Renal cortex interstitium (tissue), 11 donors: Measurements from ENCODE around the gene SETD6. TPM values are rescaled to one million over a fixed set of nuclear protein-coding genes. Genes with fewer than 3 reads are reported as not detected.
A peak's percentile ranks its signal among the peaks of the same experiment; 100 is the strongest.
"Not testable (repeated sequence)": the region's sequence is repeated elsewhere in the genome, so short reads cannot be mapped to it uniquely, and the experiment has no call there.

ENCODE experiments used
- DNase-seq, 11 donors: peaks; one replicate each; pipeline ENCODE4 v3.0.0-alpha.2; 2013; ENCODE audit warnings: low read depth in 9 of 11, low spot score in 4 of 11; ENCODE audit errors: extremely low read depth in 1 of 11
- polyA plus RNA-seq, 3 donors: library from polyadenylated mRNA; unstranded; fragments of 120-200 nt; gene quantifications; one replicate each; pipeline ENCODE4 v1.2.1, GENCODE V29; 2013; ENCODE audit not compliant: insufficient read length in 3 of 3

The SETD6 gene
- polyA plus RNA-seq, 3 donors: 29.4 to 42.8 (median 31.4) TPM

- no peak for DNase-seq
Observed at GRCh38 chr16:58490065-58490464, 25.3 kb upstream of the SETD6 start.

- not testable (repeated sequence) for DNase-seq
Observed at GRCh38 chr16:58490539-58490938, 24.8 kb upstream of the SETD6 start.

GRCh38 chr16:58492066-58492465, 23.3 kb upstream of the SETD6 start:
- DNase-seq: no peak

GRCh38 chr16:58492735-58493134, 22.6 kb upstream of the SETD6 start:
- no peak for DNase-seq

DNA sequence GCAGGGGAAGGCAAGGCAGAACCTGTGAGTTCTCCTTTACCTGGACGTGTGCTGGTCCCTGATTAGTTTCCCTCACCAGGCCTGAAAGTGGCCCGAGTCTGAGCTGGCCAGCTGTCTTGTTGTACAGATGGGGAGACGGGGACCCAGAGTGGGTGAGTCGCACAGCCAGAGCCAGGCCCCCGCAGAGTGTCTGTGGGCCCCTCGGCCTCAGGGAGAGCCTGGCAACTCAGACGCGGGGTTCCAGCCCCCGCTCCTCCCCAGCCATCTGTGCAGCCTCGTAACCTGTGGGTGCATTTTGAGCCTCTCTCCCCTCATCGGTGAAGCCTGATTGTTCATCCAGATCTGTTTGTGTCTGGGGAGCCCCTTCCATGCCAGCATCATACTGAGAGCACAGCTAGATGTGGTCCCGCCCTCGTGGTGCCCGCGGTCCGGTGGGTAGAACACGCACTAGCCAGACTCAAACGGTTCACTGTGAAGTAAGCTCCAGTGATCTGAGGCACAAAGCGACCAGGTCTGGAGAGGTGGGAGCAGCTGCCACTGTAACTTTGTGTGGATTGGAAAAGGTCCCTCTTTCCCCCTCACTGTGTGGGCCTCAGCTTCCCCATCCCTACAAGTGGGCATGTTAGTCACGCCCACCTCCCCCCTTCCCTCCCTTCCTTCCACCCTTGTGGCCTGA, 21.4 kb upstream of the SETD6 start:
- no peak for DNase-seq

DNA sequence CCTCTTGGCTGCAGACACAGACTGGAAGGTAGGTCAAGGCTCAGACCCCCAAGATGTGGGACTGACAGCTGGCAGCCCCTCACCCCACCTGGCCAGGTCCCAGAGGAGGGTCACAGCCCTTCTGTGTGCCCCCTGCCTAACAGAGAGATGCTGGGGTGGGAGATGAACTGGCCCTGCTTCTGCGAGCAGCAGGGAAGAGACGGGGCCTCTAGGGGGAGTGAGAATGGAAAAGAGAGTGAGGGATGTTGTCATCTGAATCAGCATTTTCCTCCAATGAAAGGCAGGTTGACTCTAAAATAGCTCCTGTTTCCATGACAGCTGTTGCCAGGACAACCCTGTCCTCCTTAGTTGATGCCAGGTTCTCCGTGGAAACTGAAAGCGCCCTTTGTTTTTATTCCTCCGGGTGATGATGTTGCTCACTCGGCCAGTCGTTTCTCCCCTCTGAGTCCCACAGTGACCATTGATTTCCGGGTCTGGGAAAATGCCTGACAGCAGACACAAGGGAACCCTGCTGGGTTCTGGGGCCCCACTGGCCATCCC, 20.3 kb upstream of the SETD6 start:
- peak in 10 of 11 donors; percentile 77 to 95 (median 86) for DNase-seq

- no peak for DNase-seq
Observed at GRCh38 chr16:58495521-58496331, 19.6 kb upstream of the SETD6 start.

DNA sequence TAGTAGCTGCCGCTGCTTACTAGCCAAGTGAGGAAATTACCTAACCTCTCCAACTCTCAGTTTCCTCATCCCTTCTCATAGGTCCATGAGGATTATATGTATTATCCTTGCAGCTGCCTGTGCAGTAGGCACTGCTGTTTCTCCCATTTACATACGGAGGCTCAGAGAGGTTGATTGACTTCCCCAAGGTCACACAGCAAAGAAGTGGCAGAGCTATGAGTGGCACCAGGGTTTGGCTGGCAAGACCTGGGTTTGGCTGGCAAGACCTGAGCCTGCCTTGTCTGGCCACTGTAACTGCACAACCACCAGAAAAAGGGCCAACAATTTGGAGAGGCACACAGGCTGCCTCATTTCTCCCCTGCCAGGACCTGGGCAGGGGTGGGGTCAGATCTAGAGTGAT, 17.8 kb upstream of the SETD6 start:
- no peak for DNase-seq

DNA sequence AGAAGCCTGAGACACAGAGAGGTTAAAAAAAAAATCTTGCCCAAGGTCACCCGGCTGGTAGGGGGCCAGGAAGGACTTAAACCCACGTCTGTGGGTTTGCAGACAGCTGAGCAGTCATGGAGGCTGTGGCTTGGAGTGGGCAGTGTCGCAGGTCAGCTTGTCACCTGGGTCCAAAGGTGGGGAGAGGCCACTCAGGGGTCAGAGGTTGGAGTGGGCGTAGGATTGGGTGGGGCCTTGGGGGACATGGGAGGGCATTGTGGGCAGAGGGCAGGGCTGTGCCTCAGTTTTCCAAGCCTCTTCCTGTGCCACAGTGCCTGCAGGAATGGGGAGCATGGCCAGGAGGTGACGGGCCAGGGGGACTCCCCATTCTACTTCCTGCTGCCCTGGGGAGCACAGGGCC, 17.4 kb upstream of the SETD6 start:
- DNase-seq: no peak

- no peak for DNase-seq
Observed at GRCh38 chr16:58498341-58499091, 16.8 kb upstream of the SETD6 start.

DNA sequence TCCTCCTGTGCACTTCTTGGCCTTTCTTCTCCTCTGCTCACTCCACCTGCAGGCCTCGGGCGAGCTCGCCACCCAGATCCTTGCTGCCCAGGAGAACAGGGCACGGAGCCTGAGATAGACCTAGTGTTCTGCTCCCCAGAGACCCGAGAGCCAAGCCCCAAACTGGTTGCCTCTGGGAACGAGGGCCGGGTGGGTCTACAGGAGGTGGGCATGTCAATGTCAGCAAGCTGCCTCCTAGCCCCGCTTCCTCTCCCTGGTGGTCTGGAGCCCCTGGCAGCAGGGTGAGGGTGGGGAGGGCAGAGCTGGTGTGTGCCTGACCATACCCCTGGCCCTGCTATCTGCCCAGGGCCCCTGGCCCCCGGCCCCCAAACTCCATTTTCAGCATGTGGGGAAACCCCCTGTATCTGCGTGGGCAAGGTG, 16.2 kb upstream of the SETD6 start:
- DNase-seq: no peak

- peak in 10 of 11 donors; percentile 56 to 85 (median 70) for DNase-seq
Observed at GRCh38 chr16:58499615-58500351, 15.5 kb upstream of the SETD6 start, which contains the start of gene NDRG4. Gene NDRG4 (plus strand): TSS chr16:58500143. CDS start chr16:58500249, 106 bp downstream.

GRCh38 chr16:58500430-58501241, 14.7 kb upstream of the SETD6 start:
- DNase-seq: no peak

- DNase-seq: peak in 7 of 11 donors; percentile 57 to 69 (median 61)
Observed at GRCh38 chr16:58501242-58502131, 13.8 kb upstream of the SETD6 start.

DNA sequence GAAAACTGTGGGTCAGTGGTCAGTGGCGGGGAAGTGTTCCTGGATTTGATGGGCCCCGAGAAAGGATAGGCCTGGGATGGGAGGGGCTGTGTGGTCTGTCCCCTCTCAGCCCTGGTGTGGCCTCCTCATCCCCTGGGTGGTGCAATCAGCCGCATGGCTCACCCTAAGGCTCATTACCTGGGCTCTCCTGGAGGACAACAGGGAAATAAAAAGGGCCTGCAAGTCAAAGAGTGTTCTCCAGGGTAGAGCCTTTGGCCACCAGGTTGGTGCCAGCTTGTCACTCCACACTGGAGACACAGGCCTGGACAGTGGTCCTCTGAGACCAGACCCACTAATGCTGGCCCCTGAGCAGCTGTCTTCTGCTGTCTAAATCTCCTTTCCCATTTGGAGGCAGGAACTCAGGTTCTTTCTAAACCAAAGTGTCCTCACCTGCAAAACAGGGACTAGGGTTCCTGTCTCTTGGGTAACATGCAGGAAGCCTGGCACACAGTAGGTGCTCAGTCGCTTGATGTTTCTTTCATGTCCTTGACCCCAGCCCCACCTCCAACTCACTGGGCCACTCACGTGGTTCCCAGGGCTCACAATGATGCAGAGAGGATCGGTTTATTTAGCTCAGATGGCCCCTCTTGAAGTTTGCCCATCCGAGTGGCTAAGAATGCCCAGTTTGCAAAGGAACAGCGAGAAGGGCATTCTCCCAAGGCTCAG, 12.9 kb upstream of the SETD6 start:
- DNase-seq: no peak

- no peak for DNase-seq
Observed at GRCh38 chr16:58503166-58503862, 12.0 kb upstream of the SETD6 start.
